Spleen (tissue), 7 donors: ENCODE data around the gene BPIFA1.

ENCODE experiments used
- CTCF ChIP-seq, 11 experiments: fragments of 200-600 bp in 7 of 11; fragments of 450-650 bp in 4 of 11; sonication (generic) in 4 of 11; IDR thresholded peaks in 8 of 11; conservative IDR thresholded peaks in 3 of 11; 1 replicate in 7 of 11; 2 replicates in 4 of 11; pipeline versions ENCODE4 v1.4.0 to v1.8.0; 2016 to 2021; ENCODE audit warnings: antibody characterized with exemption in 11 of 11, inconsistent platforms in 4 of 11, mild to moderate bottlenecking in 1 of 11
- POLR2A ChIP-seq, 3 donors: fragments of 450-650 bp; IDR thresholded peaks; one replicate each; pipeline ENCODE4 v1.5.1; 2017; ENCODE audit warnings: antibody characterized with exemption in 3 of 3, mild to moderate bottlenecking in 1 of 3
- POLR2AphosphoS5 ChIP-seq, 3 donors: sonication (generic); formaldehyde crosslinking; IDR thresholded peaks; one replicate each; pipeline ENCODE4 v1.5.1; 2017; ENCODE audit warnings: antibody characterized with exemption in 3 of 3
- donor health status: DM: no; HTN: no; CAD: no; lungs with moderate emphysema.
- donor health status: DM: no; HTN: no; CAD: no.
- donor health status: DM: no; HTN: no; CAD: no.

- TF ChIP-seq CTCF (IDR thresholded peaks at IDR 0.05 in 8 of 11, conservative IDR thresholded peaks at IDR 0.05 in 3 of 11), result no peak
- no peak for TF ChIP-seq POLR2A (IDR thresholded peaks at IDR 0.05)
- TF ChIP-seq POLR2AphosphoS5 (IDR thresholded peaks at IDR 0.05), result no peak
These were observed 25.4 kb upstream of the BPIFA1 start for GRCh38 chr20:33210371-33210770.
